Sigmoid colon (tissue), 7 donors: ENCODE results near the gene LMO3. TPM values are rescaled to one million over a fixed set of nuclear protein-coding genes. Genes with fewer than 3 reads are reported as not detected.

Experiments used
- DNase-seq: peaks from one replicate; pipeline ENCODE4 v3.0.0-alpha.2; 2019
- H3K27ac ChIP-seq, 4 donors: fragments of 200-600 bp; sonication (generic); one replicate each; pipeline ENCODE4 v1.5.1; 2016 to 2019; ENCODE audit warnings: mild to moderate bottlenecking in 1 of 4
- H3K27me3 ChIP-seq, 3 donors: fragments of 200-600 bp; sonication (generic); one replicate each; pipeline ENCODE4 v1.5.1; 2019; ENCODE audit warnings: mild to moderate bottlenecking in 1 of 3
- H3K36me3 ChIP-seq, 4 donors: fragments of 200-600 bp; sonication (generic); one replicate each; pipeline ENCODE4 v1.5.1; 2016 to 2019
- H3K4me1 ChIP-seq, 4 donors: fragments of 200-600 bp; sonication (generic); one replicate each; pipeline ENCODE4 v1.5.1; 2017 to 2019
- H3K4me3 ChIP-seq, 4 donors: fragments of 200-600 bp; sonication (generic); one replicate each; pipeline ENCODE4 v1.5.1; 2017 to 2019; ENCODE audit warnings: mild to moderate bottlenecking in 2 of 4, moderate library complexity in 1 of 4
- H3K9me3 ChIP-seq, 4 donors: fragments of 200-600 bp in 3 of 4; sonication (generic) in 3 of 4; one replicate each; pipeline versions ENCODE4 v1.5.1 to v1.6.1; 2013 to 2019
- EP300 ChIP-seq, 4 donors: sonication (generic); formaldehyde crosslinking; IDR thresholded peaks; one replicate each; pipeline ENCODE4 v1.6.1; 2017; ENCODE audit warnings: antibody characterized with exemption in 4 of 4
- POLR2A ChIP-seq, 2 donors: fragments of 450-650 bp; IDR thresholded peaks; one replicate each; pipeline ENCODE4 v1.6.1; 2016; ENCODE audit warnings: antibody characterized with exemption in 2 of 2, mild to moderate bottlenecking in 2 of 2, moderate library complexity in 2 of 2
- POLR2AphosphoS5 ChIP-seq, 4 donors: sonication (generic); formaldehyde crosslinking; IDR thresholded peaks; one replicate each; pipeline ENCODE4 v1.6.1; 2017; ENCODE audit warnings: antibody characterized with exemption in 4 of 4
- whole genome bisulfite sequencing, 2 donors: extraction: QIAGEN DNeasy Blood & Tissue Kit; methylation state at CpG; one replicate each; pipeline ENCODE4 v1.1.7; 2013; 5-methylcytosine and 5-hydroxymethylcytosine counted together
- intact Hi-C: fragments of 100-400 bp; cut with DNase I; formaldehyde crosslinking; loops from one replicate; pipeline ENCODE4 v1.15.1; 2023
- polyA plus RNA-seq, 3 donors: library from polyadenylated mRNA; stranded (reverse); fragments of 200-250 nt; gene quantifications; one replicate each; pipeline ENCODE4 v1.2.3, GENCODE V29; 2013
- total RNA-seq, 4 donors: library from RNA; depleted of rRNA; stranded (reverse); fragments of >200 nt; gene quantifications; one replicate each; pipeline ENCODE4 v1.1.0, GENCODE V29; 2016
- TF ChIP-seq, protein P1 (sequence below), 4 experiments: fragments of 450-650 bp in 3 of 4; fragments of 200-600 bp in 1 of 4; IDR thresholded peaks; one replicate each; pipeline ENCODE4 v1.5.1; 2016 to 2019; ENCODE audit warnings: antibody characterized with exemption in 4 of 4, mild to moderate bottlenecking in 3 of 4, moderate library complexity in 2 of 4
- donor health status: healthy with polysubstance abuse.
- donor health status: Bipolar disorder and iron deficiency.
- donor health status: healthy.

Gene LMO3
- total and polyA plus RNA-seq, 7 donors, result 0.46 to 403 (median 228) TPM

GRCh38 chr12:16594797-16595196, 11.2 kb downstream of the LMO3 start:
- no peak for DNase-seq
- H3K4me3 ChIP-seq, result no peak overlapping the region
- no peaks in the 10 kb centered on the region for H3K9me3 ChIP-seq
- H3K27ac ChIP-seq, result peak overlapping the region in 3 of 4 donors; percentile 62 to 91 (median 84)
- intact Hi-C loops, result loop anchor here (10.0 kb wide), 1 partner anchor 680 kb away; the partner anchor contains the start of gene DERA
- H3K27me3 ChIP-seq, result no peaks in the 10 kb centered on the region
- TF ChIP-seq, protein P1, sequence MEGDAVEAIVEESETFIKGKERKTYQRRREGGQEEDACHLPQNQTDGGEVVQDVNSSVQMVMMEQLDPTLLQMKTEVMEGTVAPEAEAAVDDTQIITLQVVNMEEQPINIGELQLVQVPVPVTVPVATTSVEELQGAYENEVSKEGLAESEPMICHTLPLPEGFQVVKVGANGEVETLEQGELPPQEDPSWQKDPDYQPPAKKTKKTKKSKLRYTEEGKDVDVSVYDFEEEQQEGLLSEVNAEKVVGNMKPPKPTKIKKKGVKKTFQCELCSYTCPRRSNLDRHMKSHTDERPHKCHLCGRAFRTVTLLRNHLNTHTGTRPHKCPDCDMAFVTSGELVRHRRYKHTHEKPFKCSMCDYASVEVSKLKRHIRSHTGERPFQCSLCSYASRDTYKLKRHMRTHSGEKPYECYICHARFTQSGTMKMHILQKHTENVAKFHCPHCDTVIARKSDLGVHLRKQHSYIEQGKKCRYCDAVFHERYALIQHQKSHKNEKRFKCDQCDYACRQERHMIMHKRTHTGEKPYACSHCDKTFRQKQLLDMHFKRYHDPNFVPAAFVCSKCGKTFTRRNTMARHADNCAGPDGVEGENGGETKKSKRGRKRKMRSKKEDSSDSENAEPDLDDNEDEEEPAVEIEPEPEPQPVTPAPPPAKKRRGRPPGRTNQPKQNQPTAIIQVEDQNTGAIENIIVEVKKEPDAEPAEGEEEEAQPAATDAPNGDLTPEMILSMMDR (IDR thresholded peaks at IDR 0.05), result no peak
- TF ChIP-seq POLR2A (IDR thresholded peaks at IDR 0.05) (no peak), EP300 (IDR thresholded peaks at IDR 0.05) (no peak), POLR2AphosphoS5 (IDR thresholded peaks at IDR 0.05) (no peak)
- peaks cover 0 to 69% (median 22%) of the 10 kb centered on the region in 4 donors for H3K4me1 ChIP-seq
- H3K36me3 ChIP-seq, result no peaks in the 10 kb centered on the region

DNA sequence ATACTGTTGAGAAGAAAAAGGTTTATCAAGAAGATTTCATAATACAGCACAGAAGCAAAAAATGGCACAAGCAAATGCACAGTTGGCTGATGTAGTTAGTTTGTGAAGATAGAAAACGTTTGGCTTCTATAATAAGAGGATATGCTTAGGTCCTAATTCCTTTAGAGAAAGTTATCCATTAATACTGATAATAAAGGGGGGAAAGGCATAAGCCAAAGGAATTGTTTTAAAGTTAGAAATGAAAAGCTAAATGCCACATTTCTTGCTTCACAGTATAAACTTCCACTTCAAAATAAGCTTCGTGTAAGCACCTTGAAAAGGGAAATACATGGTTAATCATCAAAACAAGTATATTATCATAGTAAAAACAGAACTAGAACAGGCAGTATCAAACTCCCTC, 12.4 kb downstream of the LMO3 start:
- peak overlapping the region in 3 of 4 donors; percentile 62 to 91 (median 84) for H3K27ac ChIP-seq
- DNase-seq, result no peak
- no peaks in the 10 kb centered on the region for H3K9me3 ChIP-seq
- H3K4me1 ChIP-seq, result peaks cover 0 to 72% (median 21%) of the 10 kb centered on the region in 4 donors
- intact Hi-C loops, result loop anchor here (10.0 kb wide), 1 partner anchor 679 kb away; the partner anchor contains the start of gene DERA
- H3K27me3 ChIP-seq, result no peaks in the 10 kb centered on the region
- TF ChIP-seq, protein P1 (IDR thresholded peaks at IDR 0.05), result no peak
- H3K36me3 ChIP-seq, result no peaks in the 10 kb centered on the region
- WGBS, 2 donors, result 38 to 45% methylated on average over 2 of the region's 2 CpGs
- peak overlapping the region in 1 of 4 donors; percentile 6 for H3K4me3 ChIP-seq

DNA sequence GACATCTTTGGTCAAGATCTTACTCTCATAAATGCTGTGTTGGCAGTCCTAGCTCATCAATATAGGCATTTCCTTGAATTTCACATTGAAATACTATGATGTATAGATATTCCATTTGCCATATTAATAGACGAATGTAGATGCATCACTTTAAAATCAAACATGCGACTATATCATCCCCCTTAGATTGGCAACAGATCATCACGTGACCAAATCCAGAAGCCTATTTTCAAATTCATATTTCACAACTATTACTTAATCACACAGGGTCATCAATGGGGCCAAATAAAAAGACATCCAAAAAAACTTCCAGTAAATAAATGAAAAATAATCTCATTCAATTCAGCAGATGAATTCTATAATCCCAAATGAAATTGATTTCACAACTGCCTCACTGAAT, 15.3 kb downstream of the LMO3 start:
- Histone ChIP-seq H3K4me1 (peaks cover 0 to 85% (median 29%) of the 10 kb centered on the region in 4 donors), H3K36me3 (no peaks in the 10 kb centered on the region), H3K9me3 (no peaks in the 10 kb centered on the region), H3K4me3 (no peak overlapping the region), H3K27ac (peak overlapping the region; percentile 72 to 91 (median 84)), H3K27me3 (no peaks in the 10 kb centered on the region)
- TF ChIP-seq POLR2A (IDR thresholded peaks at IDR 0.05), result no peak
- no peak for TF ChIP-seq POLR2AphosphoS5 (IDR thresholded peaks at IDR 0.05)
- DNase-seq, result no peak
- WGBS, 2 donors, result 90 to 93% methylated on average over 3 of the region's 3 CpGs
- intact Hi-C loops, result loop anchor here (10.0 kb wide), 1 partner anchor 676 kb away; the partner anchor contains the start of gene DERA

DNA sequence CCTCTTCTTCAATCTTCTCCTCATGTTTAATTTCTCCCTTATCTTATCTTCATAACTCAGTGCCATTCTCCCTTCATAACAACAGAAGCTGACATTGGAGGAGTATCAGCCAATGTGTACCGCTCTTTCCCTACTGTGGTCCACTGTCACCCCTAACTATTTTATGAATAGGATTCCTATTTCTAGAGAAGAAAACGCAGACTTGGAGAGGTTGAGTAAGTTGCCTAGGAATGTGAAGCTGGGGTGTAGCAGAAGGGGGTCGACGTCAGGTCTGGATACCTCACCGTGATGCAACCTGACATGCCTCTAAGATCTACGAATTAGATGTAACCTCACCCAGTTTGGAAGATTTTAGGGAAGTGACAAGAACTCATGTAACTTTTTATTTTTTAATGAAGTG, 17.1 kb downstream of the LMO3 start:
- no peaks in the 10 kb centered on the region for H3K9me3 ChIP-seq
- H3K4me1 ChIP-seq, result peaks cover 0 to 85% (median 40%) of the 10 kb centered on the region in 4 donors
- intact Hi-C loops, result loop anchor here (10.0 kb wide), 1 partner anchor 1384 kb away; no protein-coding TSS in a partner anchor
- peak overlapping the region; percentile 72 to 91 (median 84) for H3K27ac ChIP-seq
- H3K27me3 ChIP-seq, result no peaks in the 10 kb centered on the region
- WGBS, 2 donors, result 86 to 91% methylated on average over 6 of the region's 6 CpGs
- TF ChIP-seq POLR2AphosphoS5 (IDR thresholded peaks at IDR 0.05) (no peak), POLR2A (IDR thresholded peaks at IDR 0.05) (no peak), EP300 (IDR thresholded peaks at IDR 0.05) (no peak)
- TF ChIP-seq, protein P1 (IDR thresholded peaks at IDR 0.05), result no peak
- H3K36me3 ChIP-seq, result no peaks in the 10 kb centered on the region
- H3K4me3 ChIP-seq, result no peak overlapping the region
- DNase-seq, result peak; percentile 55

DNA sequence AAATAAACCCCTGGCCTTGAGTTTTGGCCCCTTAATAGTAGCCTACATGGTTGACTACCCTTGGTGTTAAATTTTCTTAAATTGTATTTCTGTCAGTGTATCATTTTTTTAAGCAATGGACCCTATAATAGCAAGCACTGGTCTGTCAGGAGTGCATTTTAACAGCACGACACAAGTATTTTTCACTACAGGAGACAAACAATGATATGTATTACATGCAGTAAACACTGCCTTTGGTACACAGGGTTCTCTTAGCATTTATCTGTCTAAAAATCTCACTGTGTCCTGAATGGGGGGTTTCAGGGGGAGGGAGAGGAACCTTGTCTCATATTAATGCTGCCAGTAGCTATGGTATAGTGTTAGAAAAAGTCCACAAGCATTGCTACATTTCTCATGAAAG, 18.4 kb downstream of the LMO3 start:
- intact Hi-C loops, result loop anchor here (10.0 kb wide), 1 partner anchor 1383 kb away; no protein-coding TSS in a partner anchor
- Histone ChIP-seq H3K9me3 (no peaks in the 10 kb centered on the region), H3K27ac (peak overlapping the region; percentile 72 to 91 (median 84)), H3K27me3 (no peaks in the 10 kb centered on the region), H3K4me1 (peaks cover 0 to 86% (median 51%) of the 10 kb centered on the region in 4 donors), H3K4me3 (peak overlapping the region in 2 of 4 donors; percentile 22 to 23), H3K36me3 (no peaks in the 10 kb centered on the region)
- WGBS, 2 donors, result 70 to 87% methylated on average over 1 of the region's 1 CpG
- no peak for DNase-seq
- TF ChIP-seq POLR2A (IDR thresholded peaks at IDR 0.05) (no peak), POLR2AphosphoS5 (IDR thresholded peaks at IDR 0.05) (peak in 1 of 4 donors; percentile 6), EP300 (IDR thresholded peaks at IDR 0.05) (no peak)
- TF ChIP-seq, protein P1 (IDR thresholded peaks at IDR 0.05), result no peak
